GM12878 (cell line): ENCODE data around the gene KLHL7.

ENCODE experiments used
- CTCF ChIP-seq, 3 experiments: IDR thresholded peaks in 2 of 3; conservative IDR thresholded peaks in 1 of 3; 2 replicates each; pipeline ENCODE4 v1.5.1; 2011; ENCODE audit warnings: low read depth in 3 of 3, low read length in 3 of 3, mild to moderate bottlenecking in 3 of 3, control low read depth in 2 of 3, moderate library complexity in 2 of 3, inconsistent platforms in 1 of 3, mixed read lengths in 1 of 3; ENCODE audit not compliant: control insufficient read depth in 2 of 3, insufficient read depth in 1 of 3; ENCODE audit errors: extremely low read depth in 1 of 3
- EP300 ChIP-seq, 2 experiments: fragments of 150-350 bp in 1 of 2; IDR thresholded peaks; 2 replicates each; pipeline ENCODE4 v1.6.1; 2011 to 2012; ENCODE audit warnings: low read depth in 2 of 2, low read length in 2 of 2, borderline replicate concordance in 1 of 2, improper control_type of control experiment in 1 of 2, inconsistent platforms in 1 of 2; ENCODE audit not compliant: control insufficient read depth in 1 of 2
- EZH2 ChIP-seq: IDR thresholded peaks from 2 replicates; pipeline ENCODE4 v1.6.1; 2012; ENCODE audit warnings: low read depth, mild to moderate bottlenecking, control low read depth, inconsistent platforms, low read length, borderline replicate concordance; ENCODE audit not compliant: control insufficient read depth
- GATAD2B ChIP-seq: fragments of 450-650 bp; conservative IDR thresholded peaks from 2 replicates; pipeline ENCODE4 v1.6.1; 2017; ENCODE audit warnings: low read depth, mild to moderate bottlenecking, moderate library complexity
- MYC ChIP-seq: IDR thresholded peaks from 2 replicates; pipeline ENCODE4 v1.6.1; 2011; ENCODE audit warnings: mild to moderate bottlenecking, low read length, moderate library complexity, inconsistent platforms; ENCODE audit not compliant: insufficient read depth, insufficient replicate concordance, insufficient read length, severe bottlenecking
- PAX5 ChIP-seq: IDR thresholded peaks from 2 replicates; pipeline ENCODE4 v1.6.1; 2011; ENCODE audit warnings: low read depth, low read length, borderline replicate concordance
- RAD21 ChIP-seq: IDR thresholded peaks from 2 replicates; pipeline ENCODE4 v1.6.1; 2011; ENCODE audit warnings: mild to moderate bottlenecking, low read depth, low read length, moderate library complexity; ENCODE audit not compliant: insufficient read depth
- RCOR1 ChIP-seq: conservative IDR thresholded peaks from 2 replicates; pipeline ENCODE4 v1.6.1; 2012; ENCODE audit warnings: low read depth, low read length, improper control_type of control experiment
- SMARCA5 ChIP-seq: fragments of 450-650 bp; IDR thresholded peaks from 2 replicates; pipeline ENCODE4 v1.6.1; 2017; ENCODE audit warnings: mild to moderate bottlenecking
- SP1 ChIP-seq: IDR thresholded peaks from one replicate; pipeline ENCODE4 v1.6.1; 2011; ENCODE audit warnings: low read depth, low read length
- STAT3 ChIP-seq: IDR thresholded peaks from 2 replicates; pipeline ENCODE4 v1.6.1; 2011; ENCODE audit warnings: low read depth, low read length, improper control_type of control experiment
- TARDBP ChIP-seq: IDR thresholded peaks from 2 replicates; pipeline ENCODE4 v1.6.1; 2016; ENCODE audit warnings: borderline replicate concordance
- ZNF274 ChIP-seq: IDR thresholded peaks from one replicate; pipeline ENCODE4 v1.8.0; 2011; ENCODE audit not compliant: insufficient read length, insufficient read depth

- TF ChIP-seq GATAD2B (no peak), EZH2 (no peak), EP300 (IDR thresholded peaks at IDR 0.05; ENCODE audit: borderline replicate concordance in 1 of 2, control insufficient read depth in 1 of 2, low read depth in 2 of 2, low read length in 2 of 2) (no peak), CTCF (IDR thresholded peaks at IDR 0.05 in 2 of 3, conservative IDR thresholded peaks at IDR 0.05 in 1 of 3; ENCODE audit: control insufficient read depth in 2 of 3, extremely low read depth in 1 of 3, insufficient read depth in 1 of 3, low read depth in 3 of 3, low read length in 3 of 3) (no peak), STAT3 (no peak), PAX5 (no peak), SP1 (no peak), MYC (no peak), ZNF274 (no peak), RAD21 (no peak), RCOR1 (no peak), TARDBP (no peak), SMARCA5 (no peak)
Measured at GRCh38 chr7:23184291-23184690, 78.7 kb downstream of the KLHL7 start.
